Thyroid gland (tissue), 4 donors: Measurements from ENCODE around the gene KRTAP3-3. TPM values are rescaled to one million over a fixed set of nuclear protein-coding genes. Genes with fewer than 3 reads are reported as not detected.

Source experiments
- DNase-seq, 2 donors: peaks; one replicate each; pipeline ENCODE4 v3.0.0-alpha.2; 2019
- H3K27ac ChIP-seq, 3 donors: fragments of 200-600 bp; sonication (generic); 1 replicate in 2 of 3; 2 replicates in 1 of 3; pipeline ENCODE4 v1.5.1; 2016 to 2019; ENCODE audit warnings: mild to moderate bottlenecking in 1 of 3, moderate library complexity in 1 of 3
- H3K27me3 ChIP-seq: fragments of 200-600 bp; sonication (generic); one replicate; pipeline ENCODE4 v1.5.1; 2019
- H3K36me3 ChIP-seq, 2 donors: fragments of 200-600 bp; sonication (generic); one replicate each; pipeline ENCODE4 v1.5.1; 2016 to 2019
- H3K4me1 ChIP-seq, 2 donors: fragments of 200-600 bp; sonication (generic); one replicate each; pipeline ENCODE4 v1.5.1; 2017 to 2019
- H3K4me3 ChIP-seq, 3 donors: fragments of 200-600 bp; sonication (generic); replicated peaks in 1 of 3; 1 replicate in 2 of 3; 2 replicates in 1 of 3; pipeline ENCODE4 v1.5.1; 2016; ENCODE audit warnings: mild to moderate bottlenecking in 1 of 3
- H3K9me3 ChIP-seq: fragments of 200-600 bp; sonication (generic); one replicate; pipeline ENCODE4 v1.5.1; 2017
- CTCF ChIP-seq, 6 experiments: fragments of 200-600 bp in 3 of 6; fragments of 450-650 bp in 3 of 6; sonication (generic) in 3 of 6; IDR thresholded peaks; one replicate each; pipeline ENCODE4 v1.5.1; 2016 to 2019; ENCODE audit warnings: antibody characterized with exemption in 6 of 6, mild to moderate bottlenecking in 2 of 6, inconsistent platforms in 1 of 6, moderate library complexity in 1 of 6
- POLR2A ChIP-seq, 2 donors: fragments of 450-650 bp; IDR thresholded peaks; one replicate each; pipeline ENCODE4 v1.6.1; 2017; ENCODE audit warnings: antibody characterized with exemption in 2 of 2, mild to moderate bottlenecking in 2 of 2, moderate library complexity in 1 of 2
- WGBS, 2 donors: methylation state at CpG; one replicate each; pipeline ENCODE4 v1.1.5; 2017; 5-methylcytosine and 5-hydroxymethylcytosine counted together
- intact Hi-C: fragments of 100-400 bp; cut with DNase I; formaldehyde crosslinking; loops from one replicate; pipeline ENCODE4 v1.15.1; 2023
- total RNA-seq, 4 donors: library from RNA; depleted of rRNA; stranded (reverse); fragments of >200 nt; gene quantifications; one replicate each; pipeline ENCODE4 v1.2.3, GENCODE V29; 2016

Gene KRTAP3-3
- total RNA-seq, 4 donors from 2014 or later, result not detected

DNA sequence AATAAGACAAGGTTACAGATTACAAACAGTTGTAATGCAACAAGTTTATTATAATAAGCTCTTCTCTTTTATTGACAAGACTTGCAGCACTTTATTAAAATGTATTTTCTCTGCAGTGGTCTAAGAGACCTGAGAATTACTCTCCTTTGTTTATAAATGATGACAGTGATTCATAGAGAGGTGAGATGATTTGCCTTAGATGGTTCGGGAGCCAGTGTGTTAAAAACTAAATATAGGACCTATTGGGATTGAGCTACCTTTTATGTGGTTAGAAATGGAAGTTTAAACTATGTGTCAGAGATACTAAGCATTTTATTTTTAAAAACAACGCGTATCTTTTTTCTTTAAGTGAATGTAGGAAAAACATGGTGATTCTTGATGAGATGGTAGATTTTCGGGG is 2.9 kb upstream of the KRTAP3-3 start:
- intact Hi-C loops, result no loop called here
- no peak for DNase-seq
- Histone ChIP-seq H3K36me3 (no peaks in the 10 kb centered on the region), H3K4me3 (no peak overlapping the region), H3K27me3 (no peaks in the 10 kb centered on the region), H3K27ac (no peak overlapping the region), H3K9me3 (no peaks in the 10 kb centered on the region), H3K4me1 (no peaks in the 10 kb centered on the region)
- 87 to 92% methylated on average over 4 of the region's 4 CpGs for WGBS, 2 donors
- TF ChIP-seq CTCF (IDR thresholded peaks at IDR 0.05) (no peak), POLR2A (IDR thresholded peaks at IDR 0.05) (no peak)

DNA sequence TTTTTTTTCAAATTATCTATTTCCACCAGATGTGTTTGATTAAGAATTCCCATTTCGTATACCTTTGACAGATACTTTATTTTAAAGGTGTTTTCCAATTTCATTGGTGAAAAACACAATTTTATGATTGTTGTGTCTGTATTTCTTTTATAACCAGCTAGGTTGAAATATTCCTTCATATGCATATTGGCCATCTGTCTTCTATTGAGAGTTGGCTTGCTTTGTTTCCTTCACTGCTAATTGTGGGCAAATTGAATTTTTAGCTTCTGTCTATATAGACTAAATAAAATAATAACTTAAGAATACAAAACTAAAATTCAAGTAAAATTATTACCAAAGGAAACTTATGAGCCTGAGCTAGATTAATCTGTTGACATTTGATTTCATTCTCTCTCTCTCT is 1.2 kb upstream of the KRTAP3-3 start:
- Histone ChIP-seq H3K27ac (no peak overlapping the region), H3K4me1 (no peaks in the 10 kb centered on the region), H3K4me3 (no peak overlapping the region), H3K9me3 (no peaks in the 10 kb centered on the region), H3K27me3 (no peaks in the 10 kb centered on the region), H3K36me3 (no peaks in the 10 kb centered on the region)
- no peak for DNase-seq
- TF ChIP-seq POLR2A (IDR thresholded peaks at IDR 0.05), result no peak
- TF ChIP-seq CTCF (IDR thresholded peaks at IDR 0.05), result no peak
- 74 to 87% methylated on average over 1 of the region's 1 CpG for WGBS, 2 donors
- intact Hi-C loops, result no loop called here

- no peak overlapping the region for H3K4me3 ChIP-seq
- no peaks in the 10 kb centered on the region for H3K27me3 ChIP-seq
- TF ChIP-seq CTCF (IDR thresholded peaks at IDR 0.05), result no peak
- TF ChIP-seq POLR2A (IDR thresholded peaks at IDR 0.05), result no peak
- no peak for DNase-seq
- no peaks in the 10 kb centered on the region for H3K36me3 ChIP-seq
- no peaks in the 10 kb centered on the region for H3K4me1 ChIP-seq
- H3K9me3 ChIP-seq, result no peaks in the 10 kb centered on the region
- intact Hi-C loops, result no loop called here
- WGBS, 2 donors, result 93 to 96% methylated on average over 2 of the region's 2 CpGs
- H3K27ac ChIP-seq, result no peak overlapping the region
These were observed 880 bp downstream of the KRTAP3-3 start for GRCh38 chr17:40993084-40993483.

GRCh38 chr17:40992666-40993065 is 1.3 kb downstream of the KRTAP3-3 start:
- Histone ChIP-seq H3K27me3 (no peaks in the 10 kb centered on the region), H3K4me3 (no peak overlapping the region), H3K4me1 (no peaks in the 10 kb centered on the region), H3K36me3 (no peaks in the 10 kb centered on the region), H3K27ac (no peak overlapping the region), H3K9me3 (no peaks in the 10 kb centered on the region)
- TF ChIP-seq CTCF (IDR thresholded peaks at IDR 0.05) (no peak), POLR2A (IDR thresholded peaks at IDR 0.05) (no peak)
- DNase-seq, result no peak
- 89 to 92% methylated on average over 3 of the region's 3 CpGs for WGBS, 2 donors
- intact Hi-C loops, result no loop called here

DNA sequence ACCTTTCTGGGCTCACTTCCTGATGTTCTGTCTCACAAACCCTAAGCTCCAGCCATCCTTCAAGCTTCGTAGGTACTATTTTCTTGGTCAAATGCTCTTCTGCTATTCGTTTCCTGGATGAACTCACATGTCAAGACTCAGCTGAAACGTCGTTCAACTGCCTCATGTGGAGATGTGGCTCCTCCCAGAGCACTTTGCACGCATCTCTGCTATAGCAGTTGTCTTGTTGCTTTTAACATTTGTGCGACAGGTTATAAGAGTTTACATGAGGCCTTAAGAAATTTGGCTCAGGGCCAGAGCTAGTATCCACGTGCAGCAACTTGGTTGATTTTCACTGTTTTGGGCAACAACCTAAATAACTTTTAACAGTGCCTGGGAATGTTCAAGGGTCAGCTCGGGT is 7.0 kb downstream of the KRTAP3-3 start:
- no peak for DNase-seq
- Histone ChIP-seq H3K27ac (no peak overlapping the region), H3K4me1 (no peaks in the 10 kb centered on the region), H3K27me3 (no peaks in the 10 kb centered on the region), H3K36me3 (no peaks in the 10 kb centered on the region), H3K9me3 (no peaks in the 10 kb centered on the region), H3K4me3 (no peak overlapping the region)
- TF ChIP-seq POLR2A (IDR thresholded peaks at IDR 0.05), result no peak
- no peak for TF ChIP-seq CTCF (IDR thresholded peaks at IDR 0.05)
- intact Hi-C loops, result no loop called here
- WGBS, 2 donors, result 47 to 48% methylated on average over 8 of the region's 8 CpGs
